Measurements from ENCODE around the gene PRKAA2.

DNA sequence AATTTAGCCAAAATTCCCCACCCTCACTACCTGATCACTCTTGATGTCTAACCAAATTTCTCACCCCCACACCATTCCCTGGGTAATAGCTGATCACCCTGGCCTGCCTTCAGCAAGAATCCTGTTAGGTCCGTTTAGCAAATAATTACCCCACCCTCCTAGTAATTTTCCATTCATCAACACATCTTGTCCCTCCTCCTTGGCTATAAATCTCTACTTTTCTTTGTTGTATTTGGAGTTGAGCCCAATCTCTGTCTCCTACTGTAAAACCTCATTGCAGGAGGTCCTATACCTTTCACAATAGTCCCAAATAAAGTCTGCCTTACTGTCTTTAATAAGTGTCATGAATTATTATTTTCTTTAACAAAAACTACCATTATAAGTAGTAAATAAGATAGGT, 6.9 kb upstream of the PRKAA2 start:
- TF ChIP-seq, protein P1, sequence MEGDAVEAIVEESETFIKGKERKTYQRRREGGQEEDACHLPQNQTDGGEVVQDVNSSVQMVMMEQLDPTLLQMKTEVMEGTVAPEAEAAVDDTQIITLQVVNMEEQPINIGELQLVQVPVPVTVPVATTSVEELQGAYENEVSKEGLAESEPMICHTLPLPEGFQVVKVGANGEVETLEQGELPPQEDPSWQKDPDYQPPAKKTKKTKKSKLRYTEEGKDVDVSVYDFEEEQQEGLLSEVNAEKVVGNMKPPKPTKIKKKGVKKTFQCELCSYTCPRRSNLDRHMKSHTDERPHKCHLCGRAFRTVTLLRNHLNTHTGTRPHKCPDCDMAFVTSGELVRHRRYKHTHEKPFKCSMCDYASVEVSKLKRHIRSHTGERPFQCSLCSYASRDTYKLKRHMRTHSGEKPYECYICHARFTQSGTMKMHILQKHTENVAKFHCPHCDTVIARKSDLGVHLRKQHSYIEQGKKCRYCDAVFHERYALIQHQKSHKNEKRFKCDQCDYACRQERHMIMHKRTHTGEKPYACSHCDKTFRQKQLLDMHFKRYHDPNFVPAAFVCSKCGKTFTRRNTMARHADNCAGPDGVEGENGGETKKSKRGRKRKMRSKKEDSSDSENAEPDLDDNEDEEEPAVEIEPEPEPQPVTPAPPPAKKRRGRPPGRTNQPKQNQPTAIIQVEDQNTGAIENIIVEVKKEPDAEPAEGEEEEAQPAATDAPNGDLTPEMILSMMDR (IDR thresholded peaks at IDR 0.05; ENCODE audit: extremely low read depth in 1 of 2, insufficient read depth in 1 of 2, low read depth in 1 of 2, low read length in 2 of 2), result no peak
- TF ChIP-seq JUN (IDR thresholded peaks at IDR 0.05; ENCODE audit: borderline replicate concordance, insufficient read depth, insufficient read length, low read depth), result no peak
- no peak for TF ChIP-seq POLR2A (IDR thresholded peaks at IDR 0.05; ENCODE audit: low read depth, low read length)
- TF ChIP-seq EZH2 (IDR thresholded peaks at IDR 0.05; ENCODE audit: borderline replicate concordance, low read depth, low read length, severe bottlenecking), result no peak
- no peak for TF ChIP-seq POLR2AphosphoS5 (IDR thresholded peaks at IDR 0.05; ENCODE audit: insufficient read depth, low read depth, low read length)
- no peak for TF ChIP-seq GATA2 (IDR thresholded peaks at IDR 0.05; ENCODE audit: insufficient read depth, insufficient read length, low read depth, low read length)
- no peak for TF ChIP-seq MYC (IDR thresholded peaks at IDR 0.05; ENCODE audit: low read depth, low read length)
- TF ChIP-seq, protein P2, sequence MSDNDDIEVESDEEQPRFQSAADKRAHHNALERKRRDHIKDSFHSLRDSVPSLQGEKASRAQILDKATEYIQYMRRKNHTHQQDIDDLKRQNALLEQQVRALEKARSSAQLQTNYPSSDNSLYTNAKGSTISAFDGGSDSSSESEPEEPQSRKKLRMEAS (IDR thresholded peaks at IDR 0.05; ENCODE audit: insufficient read depth, insufficient read length), result no peak
